Bronchial epithelial cell (primary cell): ENCODE data around the gene KCNK3. TPM values are rescaled to one million over a fixed set of nuclear protein-coding genes. Genes with fewer than 3 reads are reported as not detected.
"Not testable (repeated sequence)": the region's sequence is repeated elsewhere in the genome, so short reads cannot be mapped to it uniquely, and the experiment has no call there.

ENCODE experiments used
- DNase-seq: peaks from one replicate; pipeline ENCODE4 v3.0.0-alpha.2; 2010; ENCODE audit warnings: low read depth
- FAIRE-seq: peaks from 2 replicates; lab custom pipeline; 2011; peaks lifted over from hg19 to GRCh38; lab: Jason Lieb, UNC
- H3K27me3 ChIP-seq: 2 replicates; pipeline ENCODE4 v1.5.1; 2011; ENCODE audit warnings: low read length; ENCODE audit not compliant: control insufficient read depth, insufficient read depth
- H3K36me3 ChIP-seq: 2 replicates; pipeline ENCODE4 v1.5.1; 2011; ENCODE audit warnings: low read length; ENCODE audit not compliant: control insufficient read depth, insufficient read depth
- H3K4me3 ChIP-seq: 2 replicates; pipeline ENCODE4 v1.5.1; 2011; ENCODE audit warnings: mild to moderate bottlenecking, low read depth, low read length, control low read depth
- CTCF ChIP-seq: IDR thresholded peaks from 2 replicates; pipeline ENCODE4 v1.5.1; 2011; ENCODE audit warnings: mild to moderate bottlenecking, moderate library complexity, low read length, control low read depth, inconsistent platforms; ENCODE audit not compliant: insufficient read depth, severe bottlenecking
- total RNA-seq: library from RNA; depleted of rRNA; stranded (reverse); fragments of >200 nt; gene quantifications from 2 replicates; pipeline ENCODE4 v1.2.1, GENCODE V29; 2014

Gene KCNK3
- total RNA-seq, 1 donor from 2014 or later, result not detected

GRCh38 chr2:26651799-26652198 lies 40.7 kb upstream of the KCNK3 start:
- no peak for TF ChIP-seq CTCF

GRCh38 chr2:26652361-26653041 lies 40.0 kb upstream of the KCNK3 start:
- Histone ChIP-seq H3K4me3 (no peak overlapping the region), H3K27me3 (peaks cover 2% of the 10 kb centered on the region), H3K36me3 (no peaks in the 10 kb centered on the region)
- no peak for DNase-seq
- no peak for TF ChIP-seq CTCF
- FAIRE-seq, result no peak

More at GRCh38 chr2:26651799-26652198, 40.7 kb upstream of the KCNK3 start:
- Histone ChIP-seq H3K36me3 (no peaks in the 10 kb centered on the region), H3K4me3 (no peak overlapping the region), H3K27me3 (peaks cover 2% of the 10 kb centered on the region)
- no peak for FAIRE-seq
- no peak for DNase-seq

GRCh38 chr2:26653207-26654060 lies 39.1 kb upstream of the KCNK3 start:
- DNase-seq (no peak), FAIRE-seq (no peak)
- no peak for TF ChIP-seq CTCF
- Histone ChIP-seq H3K27me3 (peaks cover 2% of the 10 kb centered on the region), H3K36me3 (no peaks in the 10 kb centered on the region), H3K4me3 (no peak overlapping the region)

- no peak for TF ChIP-seq CTCF
- Histone ChIP-seq H3K36me3 (no peaks in the 10 kb centered on the region), H3K27me3 (peaks cover 2% of the 10 kb centered on the region), H3K4me3 (no peak overlapping the region)
- DNase-seq (no peak), FAIRE-seq (no peak)
Measured at GRCh38 chr2:26654061-26654340, 38.5 kb upstream of the KCNK3 start.

- H3K36me3 ChIP-seq, FAIRE-seq, H3K27me3 ChIP-seq, H3K4me3 ChIP-seq, DNase-seq: not testable (repeated sequence)
Measured at GRCh38 chr2:26655120-26655519, 37.4 kb upstream of the KCNK3 start.

GRCh38 chr2:26655611-26656195 lies 36.8 kb upstream of the KCNK3 start:
- Histone ChIP-seq H3K36me3 (no peaks in the 10 kb centered on the region), H3K4me3 (no peak overlapping the region), H3K27me3 (no peaks in the 10 kb centered on the region)
- TF ChIP-seq CTCF, result no peak
- DNase-seq (no peak), FAIRE-seq (no peak)
